Loucy (cell line): ENCODE results near the gene BRCC3.
A peak's percentile ranks its signal among the peaks of the same experiment; 100 is the strongest.

Experiments
- H2AFZ ChIP-seq: fragments of 200-600 bp; sonication (generic); 2 replicates; pipeline ENCODE4 v1.6.0; 2016; ENCODE audit warnings: antibody characterized with exemption, mild to moderate bottlenecking, low read length, moderate library complexity
- H3F3A ChIP-seq: fragments of 200-600 bp; 2 replicates; pipeline ENCODE4 v1.6.0; 2016; ENCODE audit warnings: antibody characterized with exemption, low read depth, mild to moderate bottlenecking
- H3K27me3 ChIP-seq: fragments of 200-600 bp; sonication (generic); 2 replicates; pipeline ENCODE4 v1.6.1; 2014; ENCODE audit warnings: low read length, mild to moderate bottlenecking; ENCODE audit not compliant: insufficient read depth, poor library complexity, severe bottlenecking
- H3K36me3 ChIP-seq: fragments of 200-600 bp; sonication (generic); 2 replicates; pipeline ENCODE4 v1.6.1; 2016; ENCODE audit warnings: low read length; ENCODE audit not compliant: insufficient read depth
- H3K4me1 ChIP-seq: fragments of 200-600 bp; sonication (generic); 2 replicates; pipeline ENCODE4 v1.5.1; 2014; ENCODE audit warnings: low read length, mild to moderate bottlenecking; ENCODE audit not compliant: insufficient read depth, poor library complexity, severe bottlenecking
- H3K4me2 ChIP-seq: fragments of 200-600 bp; sonication (generic); 2 replicates; pipeline ENCODE4 v1.6.0; 2014; ENCODE audit warnings: antibody characterized with exemption, low read length, low read depth, mild to moderate bottlenecking; ENCODE audit not compliant: poor library complexity, severe bottlenecking
- H3K4me3 ChIP-seq: fragments of 200-600 bp; sonication (generic); 2 replicates; pipeline ENCODE4 v1.5.1; 2014; ENCODE audit warnings: low read length, mild to moderate bottlenecking, mixed read lengths; ENCODE audit not compliant: poor library complexity, severe bottlenecking
- H3K79me2 ChIP-seq: fragments of 200-600 bp; sonication (generic); 2 replicates; pipeline ENCODE4 v1.6.1; 2014; ENCODE audit warnings: low read length; ENCODE audit not compliant: insufficient read depth
- H3K9ac ChIP-seq: fragments of 200-600 bp; sonication (generic); 2 replicates; pipeline ENCODE4 v1.6.0; 2014; ENCODE audit warnings: mild to moderate bottlenecking, low read depth, low read length, moderate library complexity; ENCODE audit not compliant: poor library complexity, severe bottlenecking
- H3K9me2 ChIP-seq: fragments of 200-600 bp; sonication (generic); replicated peaks from 2 replicates; pipeline ENCODE4 v1.6.1; 2016; ENCODE audit warnings: low read depth, low read length, mixed read lengths
- H3K9me3 ChIP-seq: fragments of 200-600 bp; sonication (generic); 2 replicates; pipeline ENCODE4 v1.6.1; 2014; ENCODE audit warnings: mild to moderate bottlenecking, antibody characterized with exemption, low read length, low read depth; ENCODE audit not compliant: insufficient read depth
- H4K20me1 ChIP-seq: fragments of 200-600 bp; sonication (generic); 2 replicates; pipeline ENCODE4 v1.6.0; 2014; ENCODE audit warnings: antibody characterized with exemption, low read length, mild to moderate bottlenecking; ENCODE audit not compliant: insufficient read depth, poor library complexity, severe bottlenecking
- EZH2phosphoT487 ChIP-seq: fragments of 200-600 bp; IDR thresholded peaks from 2 replicates; pipeline ENCODE4 v1.6.1; 2018; ENCODE audit warnings: antibody characterized with exemption, mild to moderate bottlenecking, moderate library complexity, borderline replicate concordance
- TF ChIP-seq, protein P1 (sequence below): fragments of 200-600 bp; sonication (generic); conservative IDR thresholded peaks from 2 replicates; pipeline ENCODE4 v1.5.1; 2014; ENCODE audit warnings: mild to moderate bottlenecking, antibody characterized with exemption, low read length

BRCC3 gene

DNA sequence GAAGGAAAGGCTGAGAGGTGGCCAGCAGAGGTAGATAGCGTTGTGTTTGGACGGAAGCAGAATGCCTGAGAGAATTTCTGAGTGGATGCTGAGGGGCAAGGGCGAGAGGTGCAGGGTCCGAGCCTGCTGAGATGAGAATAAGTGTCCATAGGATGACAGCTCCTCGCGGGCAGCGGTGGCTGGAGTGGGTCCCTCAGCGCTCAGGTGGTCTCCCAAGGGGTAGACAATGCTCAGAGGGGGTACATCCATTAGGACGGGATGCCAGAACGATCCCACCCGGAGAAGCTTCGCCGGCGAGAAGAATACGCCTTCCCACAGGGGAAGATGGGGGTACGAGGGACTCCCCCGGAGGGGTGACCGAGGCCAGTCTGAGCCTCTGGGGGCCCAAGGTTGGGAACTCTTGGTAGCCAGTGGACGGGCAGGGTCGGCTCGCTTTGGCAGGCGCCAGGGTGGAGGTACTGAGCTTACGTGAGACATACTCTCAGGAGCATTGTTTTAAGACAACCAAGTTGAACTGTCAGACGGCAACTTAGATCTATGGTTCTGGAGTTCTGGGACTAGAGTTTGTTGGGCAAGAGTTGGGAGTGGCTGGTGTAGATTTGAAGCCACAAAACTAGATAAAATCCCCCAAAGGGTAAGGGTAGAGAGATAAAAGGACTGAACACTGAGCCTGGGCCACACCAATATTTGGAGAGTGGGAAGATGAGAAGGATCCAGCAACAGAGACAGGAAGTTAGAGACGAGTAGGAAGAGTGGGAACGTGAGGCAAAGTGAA is 15.8 kb downstream of the BRCC3 start:
- no peaks in the 10 kb centered on the region for H4K20me1 ChIP-seq
- H3K4me1 ChIP-seq, result no peaks in the 10 kb centered on the region
- H3K4me3 ChIP-seq, result no peak overlapping the region
- H3F3A ChIP-seq, result no peaks in the 10 kb centered on the region
- H3K9ac ChIP-seq, result no peak overlapping the region
- H2AFZ ChIP-seq, result no peak overlapping the region
- TF ChIP-seq EZH2phosphoT487, result no peak
- TF ChIP-seq, protein P1, sequence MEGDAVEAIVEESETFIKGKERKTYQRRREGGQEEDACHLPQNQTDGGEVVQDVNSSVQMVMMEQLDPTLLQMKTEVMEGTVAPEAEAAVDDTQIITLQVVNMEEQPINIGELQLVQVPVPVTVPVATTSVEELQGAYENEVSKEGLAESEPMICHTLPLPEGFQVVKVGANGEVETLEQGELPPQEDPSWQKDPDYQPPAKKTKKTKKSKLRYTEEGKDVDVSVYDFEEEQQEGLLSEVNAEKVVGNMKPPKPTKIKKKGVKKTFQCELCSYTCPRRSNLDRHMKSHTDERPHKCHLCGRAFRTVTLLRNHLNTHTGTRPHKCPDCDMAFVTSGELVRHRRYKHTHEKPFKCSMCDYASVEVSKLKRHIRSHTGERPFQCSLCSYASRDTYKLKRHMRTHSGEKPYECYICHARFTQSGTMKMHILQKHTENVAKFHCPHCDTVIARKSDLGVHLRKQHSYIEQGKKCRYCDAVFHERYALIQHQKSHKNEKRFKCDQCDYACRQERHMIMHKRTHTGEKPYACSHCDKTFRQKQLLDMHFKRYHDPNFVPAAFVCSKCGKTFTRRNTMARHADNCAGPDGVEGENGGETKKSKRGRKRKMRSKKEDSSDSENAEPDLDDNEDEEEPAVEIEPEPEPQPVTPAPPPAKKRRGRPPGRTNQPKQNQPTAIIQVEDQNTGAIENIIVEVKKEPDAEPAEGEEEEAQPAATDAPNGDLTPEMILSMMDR, result no peak
- no peak overlapping the region for H3K4me2 ChIP-seq
- no peaks in the 10 kb centered on the region for H3K9me2 ChIP-seq
- H3K36me3 ChIP-seq, result no peaks in the 10 kb centered on the region
- no peaks in the 10 kb centered on the region for H3K79me2 ChIP-seq
- no peaks in the 10 kb centered on the region for H3K27me3 ChIP-seq
- no peaks in the 10 kb centered on the region for H3K9me3 ChIP-seq

DNA sequence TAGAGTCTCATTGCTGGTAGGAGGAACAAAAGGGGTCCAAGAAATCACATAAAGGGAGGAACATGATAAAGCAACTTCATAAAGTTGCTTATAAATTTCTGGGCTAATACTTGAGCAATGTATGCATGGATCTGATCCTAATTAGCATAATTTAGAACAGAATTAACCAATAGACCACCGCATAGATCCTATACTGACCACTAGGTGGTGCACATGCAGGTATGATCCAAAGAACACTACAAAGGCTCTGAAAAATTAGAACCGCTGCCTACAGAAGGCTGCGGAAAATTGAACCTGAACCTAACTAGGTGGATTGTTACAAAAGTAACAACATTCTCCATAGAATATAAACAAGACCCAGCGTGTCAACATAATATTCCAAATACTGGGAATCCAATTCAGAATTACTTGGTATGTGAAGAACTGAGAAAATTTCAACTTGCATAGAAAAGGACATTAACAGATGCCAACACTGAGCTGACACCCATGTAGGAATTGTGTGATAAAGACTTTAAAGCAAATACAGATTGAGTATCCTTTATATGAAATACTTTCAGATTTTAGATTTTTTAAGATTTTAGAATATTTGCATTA is 23.3 kb downstream of the BRCC3 start:
- Histone ChIP-seq H3F3A (no peaks in the 10 kb centered on the region), H3K9me2 (no peaks in the 10 kb centered on the region), H2AFZ (no peak overlapping the region), H3K4me1 (no peaks in the 10 kb centered on the region), H3K4me3 (no peak overlapping the region), H3K27me3 (no peaks in the 10 kb centered on the region), H3K9me3 (no peaks in the 10 kb centered on the region), H3K36me3 (no peaks in the 10 kb centered on the region; the same call in 1 of the 2 replicates), H3K9ac (no peak overlapping the region), H4K20me1 (no peaks in the 10 kb centered on the region), H3K4me2 (no peak overlapping the region), H3K79me2 (no peaks in the 10 kb centered on the region)
- no peak for TF ChIP-seq EZH2phosphoT487
- TF ChIP-seq, protein P1, result peak; percentile 73

DNA sequence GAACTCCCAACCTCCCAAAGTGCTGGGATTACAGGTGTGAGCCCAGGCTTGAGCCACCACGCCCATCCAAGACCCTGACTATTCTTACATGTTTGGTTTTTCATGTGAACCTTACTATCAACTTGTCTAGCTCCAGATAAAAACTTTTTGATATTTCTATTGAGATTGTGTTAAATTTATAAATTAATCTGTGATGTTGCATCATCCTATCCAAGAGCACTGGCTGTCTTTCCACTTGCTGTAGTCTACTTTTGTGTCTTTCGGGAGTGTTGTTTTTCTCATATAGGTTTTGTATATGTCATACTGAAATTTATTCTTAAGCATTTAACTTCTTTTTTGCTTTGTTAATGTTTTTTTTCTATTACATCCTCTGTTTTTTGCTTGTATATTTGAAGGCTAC is 34.6 kb downstream of the BRCC3 start:
- Histone ChIP-seq H3K9ac (no peak overlapping the region), H3F3A (no peaks in the 10 kb centered on the region), H3K9me2 (no peaks in the 10 kb centered on the region), H3K36me3 (peaks cover 8% of the 10 kb centered on the region; the same call in 1 of the 2 replicates), H3K4me3 (no peak overlapping the region), H3K79me2 (no peaks in the 10 kb centered on the region), H3K9me3 (no peaks in the 10 kb centered on the region), H4K20me1 (no peaks in the 10 kb centered on the region), H2AFZ (no peak overlapping the region), H3K4me1 (no peaks in the 10 kb centered on the region), H3K4me2 (no peak overlapping the region), H3K27me3 (no peaks in the 10 kb centered on the region)
- TF ChIP-seq, protein P1, result no peak
- no peak for TF ChIP-seq EZH2phosphoT487
